ENCODE results near the gene PHYH. TPM values are rescaled to one million over a fixed set of nuclear protein-coding genes. Genes with fewer than 3 reads are reported as not detected.
A peak's percentile ranks its signal among the peaks of the same experiment; 100 is the strongest.

Gene PHYH
- total RNA-seq (2014; rRNA removed; shearing (Covaris generic)), result 12.2 and 14.8 TPM in 2 replicates

- Histone ChIP-seq H3K4me3 (ENCODE audit: insufficient read depth, low read depth, low read length) (peak within 1 kb of the TSS; percentile 64), H3K36me3 (replicated peaks; ENCODE audit: control insufficient read depth, insufficient read depth, low read length) (no peaks in the 10 kb centered on the region), H3K27me3 (ENCODE audit: control insufficient read depth, insufficient read depth, low read length) (peaks cover 8% of the 10 kb centered on the region; the same call in 1 of the 2 replicates)
- DNase-seq, result peak; percentile 96
These were observed at the start of gene PHYH for GRCh38 chr10:13299437-13300287. TSS of gene PHYH (minus strand) at chr10:13300064. CDS start at chr10:13300042, 22 bp downstream.

GRCh38 chr10:13348216-13349017 is 48.6 kb upstream of the PHYH start, which contains the start of gene SEPHS1:
TSS of gene SEPHS1 (minus strand) at chr10:13348293. CDS start at chr10:13344950, 3,343 bp downstream.
- Histone ChIP-seq H3K36me3 (replicated peaks; ENCODE audit: control insufficient read depth, insufficient read depth, low read length) (peaks cover 4% of the 10 kb centered on the region), H3K27me3 (ENCODE audit: control insufficient read depth, insufficient read depth, low read length) (no peaks in the 10 kb centered on the region), H3K4me3 (ENCODE audit: insufficient read depth, low read depth, low read length) (peak within 1 kb of the TSS; percentile 73)
- DNase-seq, result peak; percentile 97

- Histone ChIP-seq H3K36me3 (replicated peaks; ENCODE audit: control insufficient read depth, insufficient read depth, low read length) (peaks cover 6% of the 10 kb centered on the region), H3K27me3 (ENCODE audit: control insufficient read depth, insufficient read depth, low read length) (no peaks in the 10 kb centered on the region), H3K4me3 (ENCODE audit: insufficient read depth, low read depth, low read length) (peak overlapping the region; percentile 58)
- DNase-seq, result peak; percentile 88
These were observed 47.8 kb upstream of the PHYH start for GRCh38 chr10:13347500-13348156.

- H3K27me3 ChIP-seq (ENCODE audit: control insufficient read depth, insufficient read depth, low read length), result no peaks in the 10 kb centered on the region
- peak overlapping the region; percentile 58 for H3K4me3 ChIP-seq (ENCODE audit: insufficient read depth, low read depth, low read length)
- peak; percentile 66 for DNase-seq
- H3K36me3 ChIP-seq (replicated peaks; ENCODE audit: control insufficient read depth, insufficient read depth, low read length), result peaks cover 7% of the 10 kb centered on the region
These were observed 47.2 kb upstream of the PHYH start for GRCh38 chr10:13347043-13347499.

GRCh38 chr10:13346283-13347042 is 46.6 kb upstream of the PHYH start:
- DNase-seq, result no peak
- H3K27me3 ChIP-seq (ENCODE audit: control insufficient read depth, insufficient read depth, low read length), result no peaks in the 10 kb centered on the region
- peaks cover 7% of the 10 kb centered on the region for H3K36me3 ChIP-seq (replicated peaks; ENCODE audit: control insufficient read depth, insufficient read depth, low read length)
- H3K4me3 ChIP-seq (ENCODE audit: insufficient read depth, low read depth, low read length), result peak overlapping the region; percentile 58

- Histone ChIP-seq H3K4me3 (ENCODE audit: insufficient read depth, low read depth, low read length) (no peak overlapping the region), H3K27me3 (ENCODE audit: control insufficient read depth, insufficient read depth, low read length) (no peaks in the 10 kb centered on the region), H3K36me3 (replicated peaks; ENCODE audit: control insufficient read depth, insufficient read depth, low read length) (peaks cover 38% of the 10 kb centered on the region)
- DNase-seq, result no peak
These were observed 40.9 kb upstream of the PHYH start for GRCh38 chr10:13340626-13341376.

- no peak for DNase-seq
- H3K36me3 ChIP-seq (replicated peaks; ENCODE audit: control insufficient read depth, insufficient read depth, low read length), result peaks cover 38% of the 10 kb centered on the region
- H3K27me3 ChIP-seq (ENCODE audit: control insufficient read depth, insufficient read depth, low read length), result no peaks in the 10 kb centered on the region
- no peak overlapping the region for H3K4me3 ChIP-seq (ENCODE audit: insufficient read depth, low read depth, low read length)
These were observed 40.2 kb upstream of the PHYH start for GRCh38 chr10:13340068-13340467.

GRCh38 chr10:13338390-13339110 is 38.7 kb upstream of the PHYH start:
- H3K36me3 ChIP-seq (replicated peaks; ENCODE audit: control insufficient read depth, insufficient read depth, low read length), result peaks cover 47% of the 10 kb centered on the region
- H3K4me3 ChIP-seq (ENCODE audit: insufficient read depth, low read depth, low read length), result no peak overlapping the region
- no peak for DNase-seq
- no peaks in the 10 kb centered on the region for H3K27me3 ChIP-seq (ENCODE audit: control insufficient read depth, insufficient read depth, low read length)

GRCh38 chr10:13337827-13338196 is 37.9 kb upstream of the PHYH start:
- Histone ChIP-seq H3K4me3 (ENCODE audit: insufficient read depth, low read depth, low read length) (no peak overlapping the region), H3K36me3 (replicated peaks; ENCODE audit: control insufficient read depth, insufficient read depth, low read length) (peaks cover 48% of the 10 kb centered on the region), H3K27me3 (ENCODE audit: control insufficient read depth, insufficient read depth, low read length) (no peaks in the 10 kb centered on the region)
- DNase-seq, result no peak

- DNase-seq, result no peak
- H3K36me3 ChIP-seq (replicated peaks; ENCODE audit: control insufficient read depth, insufficient read depth, low read length), result peaks cover 47% of the 10 kb centered on the region
- no peaks in the 10 kb centered on the region for H3K27me3 ChIP-seq (ENCODE audit: control insufficient read depth, insufficient read depth, low read length)
- no peak overlapping the region for H3K4me3 ChIP-seq (ENCODE audit: insufficient read depth, low read depth, low read length)
These were observed 37.4 kb upstream of the PHYH start for GRCh38 chr10:13337128-13337826.

GRCh38 chr10:13335881-13336280 is 36.0 kb upstream of the PHYH start:
- no peak overlapping the region for H3K4me3 ChIP-seq (ENCODE audit: insufficient read depth, low read depth, low read length)
- peaks cover 54% of the 10 kb centered on the region for H3K36me3 ChIP-seq (replicated peaks; ENCODE audit: control insufficient read depth, insufficient read depth, low read length)
- H3K27me3 ChIP-seq (ENCODE audit: control insufficient read depth, insufficient read depth, low read length), result no peaks in the 10 kb centered on the region
- no peak for DNase-seq

GRCh38 chr10:13334556-13334955 is 34.7 kb upstream of the PHYH start:
- H3K27me3 ChIP-seq (ENCODE audit: control insufficient read depth, insufficient read depth, low read length), result no peaks in the 10 kb centered on the region
- H3K4me3 ChIP-seq (ENCODE audit: insufficient read depth, low read depth, low read length), result no peak overlapping the region
- peaks cover 58% of the 10 kb centered on the region for H3K36me3 ChIP-seq (replicated peaks; ENCODE audit: control insufficient read depth, insufficient read depth, low read length)
- no peak for DNase-seq
